NK-92 (cell line): ENCODE data around the gene MSMP.

Experiments
- DNase-seq: peaks from one replicate; lab custom pipeline; 2025; ENCODE audit not compliant: unreplicated experiment; lab: John Stamatoyannopoulos, UW

Gene MSMP, protein sequence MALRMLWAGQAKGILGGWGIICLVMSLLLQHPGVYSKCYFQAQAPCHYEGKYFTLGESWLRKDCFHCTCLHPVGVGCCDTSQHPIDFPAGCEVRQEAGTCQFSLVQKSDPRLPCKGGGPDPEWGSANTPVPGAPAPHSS

DNA sequence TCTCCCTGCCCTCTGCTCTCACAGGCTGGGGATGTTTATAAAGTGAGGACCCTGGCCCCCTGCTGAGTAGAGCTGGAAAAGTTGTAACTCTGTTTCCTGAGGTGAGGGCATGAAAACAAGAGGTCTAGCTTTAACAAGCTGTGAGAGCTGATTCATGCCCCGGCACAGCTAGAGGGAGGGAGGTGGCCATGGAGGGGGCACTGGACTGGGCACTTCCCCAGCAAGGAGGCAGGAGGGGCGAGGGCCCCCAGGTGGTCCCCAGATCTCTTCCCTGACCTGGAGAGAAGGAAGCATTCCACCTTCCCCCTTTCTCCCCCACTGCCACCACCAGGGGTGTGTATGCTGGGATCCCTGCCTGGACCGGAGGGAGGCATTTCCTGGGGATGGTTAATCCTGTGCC lies at the start of gene MSMP:
Gene MSMP, minus strand, starts transcription at position 13 of the 400 bp plus-strand sequence. CDS start 147 bp downstream, outside the sequence.
- no peak for DNase-seq

DNA sequence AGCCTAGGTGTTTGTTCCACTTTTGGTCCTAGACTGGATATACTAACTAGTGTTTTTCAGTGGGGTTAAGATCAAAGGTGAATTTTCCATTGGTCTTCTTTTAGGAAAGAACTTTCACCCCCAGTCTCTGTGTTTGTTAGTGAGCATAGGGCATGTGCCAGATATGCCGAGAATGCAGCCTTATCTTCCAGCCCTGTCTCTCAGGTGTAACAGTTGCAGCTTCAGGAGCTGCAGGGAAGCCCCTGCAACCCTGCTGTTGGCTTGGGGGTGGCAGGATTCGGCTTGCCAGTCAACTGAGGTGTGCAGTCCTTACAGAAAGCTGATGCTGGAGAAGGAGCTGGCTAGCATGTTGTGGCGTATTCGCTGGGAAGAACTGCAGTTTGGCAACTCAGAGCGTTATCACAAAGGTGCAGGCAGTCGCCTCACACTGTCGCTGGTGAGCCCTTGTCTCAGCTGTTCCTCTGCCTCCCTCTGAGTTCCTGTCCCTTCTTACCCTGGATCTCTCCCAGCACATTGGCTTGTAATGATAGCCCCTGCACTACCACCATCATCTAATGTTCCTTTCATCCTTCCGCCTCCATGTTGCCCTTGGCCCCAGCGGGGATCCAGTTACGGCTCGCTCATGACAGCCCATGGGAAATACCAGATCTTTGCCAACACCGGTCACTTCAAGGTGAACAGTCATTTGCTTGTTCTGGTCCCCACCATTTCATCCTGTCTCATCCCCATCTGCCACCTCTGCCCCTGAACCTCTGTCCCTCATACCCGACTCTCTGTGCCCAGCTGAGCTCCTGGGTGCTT lies 47.5 kb upstream of the MSMP start:
- DNase-seq, result no peak

DNA sequence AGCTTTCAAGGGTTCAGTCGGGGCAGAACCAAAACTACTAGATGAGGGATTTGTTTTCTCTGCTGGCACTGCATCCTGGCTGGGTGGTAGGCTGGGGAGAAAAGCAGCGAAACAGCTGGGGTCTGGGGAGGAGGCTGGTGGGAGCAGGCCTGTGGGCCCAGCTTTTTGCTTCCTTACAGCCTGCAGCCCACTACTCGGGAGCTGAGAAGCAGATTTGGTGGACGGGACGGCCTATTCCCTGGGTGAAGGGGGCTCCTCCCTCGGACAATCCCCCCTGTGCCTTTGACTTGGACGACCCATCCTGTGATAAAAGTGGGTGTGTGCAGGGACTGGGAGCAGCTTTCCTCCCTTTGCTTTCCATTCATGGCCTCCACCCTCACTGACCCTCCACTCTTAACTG lies 46.5 kb upstream of the MSMP start:
- DNase-seq, result no peak

DNA sequence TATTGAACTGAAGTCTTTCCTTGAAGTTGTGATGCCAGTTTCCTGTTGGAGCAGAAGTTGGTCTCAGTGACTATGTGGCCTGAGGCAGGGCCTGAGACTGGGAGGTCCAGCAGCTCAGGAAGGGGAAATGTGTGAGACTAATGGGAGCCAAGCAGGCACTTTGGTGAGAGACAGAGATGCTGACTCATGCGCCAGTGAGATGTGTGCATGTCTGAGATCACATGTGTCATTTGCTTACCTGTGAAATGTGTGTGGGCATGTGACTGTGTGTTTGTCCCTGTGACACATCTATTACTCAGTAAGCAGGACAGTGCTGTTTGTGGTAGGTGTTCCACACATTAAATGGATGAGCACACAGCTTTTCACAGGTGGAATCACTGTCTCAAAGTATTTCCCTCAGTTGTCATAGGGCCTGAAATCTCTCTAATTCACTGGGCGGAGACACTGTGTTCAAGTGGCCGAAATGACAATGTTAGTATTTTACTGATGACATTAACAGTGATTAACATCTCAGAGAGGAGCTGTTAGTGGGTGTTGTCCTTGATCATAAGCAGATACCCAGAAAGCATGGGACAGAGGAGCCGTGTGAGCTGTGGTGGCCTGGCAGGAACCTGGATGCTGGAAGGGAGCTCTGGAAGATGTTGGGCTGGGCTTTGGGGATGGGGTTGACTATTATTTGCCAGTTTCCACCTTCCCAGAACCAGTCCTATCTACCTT lies 44.7 kb upstream of the MSMP start:
- no peak for DNase-seq

DNA sequence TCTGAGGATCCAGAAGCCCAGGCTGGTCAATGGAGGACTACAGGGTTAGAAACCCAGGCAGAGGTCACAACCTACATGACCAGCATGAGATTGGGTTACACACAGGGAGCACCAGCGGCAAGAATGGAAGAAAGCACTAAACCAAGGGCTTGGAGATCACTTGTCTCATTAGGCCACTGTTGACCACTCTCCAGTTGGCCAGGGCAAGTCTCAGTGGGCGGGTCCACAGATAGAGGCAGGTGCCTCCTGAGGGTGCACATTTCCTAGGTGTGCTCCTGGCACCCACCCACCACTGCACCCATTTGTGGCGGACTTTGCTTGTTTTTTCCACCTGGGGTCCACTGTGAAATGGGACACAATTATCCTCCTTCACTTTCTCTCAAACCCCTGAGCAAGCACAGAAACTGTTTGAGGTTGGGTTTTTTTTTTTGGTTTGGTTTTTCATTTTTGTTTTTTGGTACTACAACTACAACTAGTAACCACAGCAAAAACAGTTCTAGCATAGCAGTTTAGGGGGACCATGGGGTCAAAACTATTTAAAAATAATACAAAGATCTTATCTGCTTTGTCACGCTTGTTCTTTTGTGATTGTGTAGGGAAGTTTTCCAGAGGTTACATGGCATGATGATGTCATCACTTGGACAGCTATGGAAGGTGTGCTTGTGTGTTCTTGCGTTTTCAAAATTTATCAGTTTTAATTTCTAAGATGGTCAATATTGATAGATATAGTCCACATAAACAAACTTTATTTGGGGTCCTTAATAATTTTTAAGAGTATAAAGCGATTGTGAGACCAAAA lies 43.4 kb upstream of the MSMP start:
- no peak for DNase-seq

DNA sequence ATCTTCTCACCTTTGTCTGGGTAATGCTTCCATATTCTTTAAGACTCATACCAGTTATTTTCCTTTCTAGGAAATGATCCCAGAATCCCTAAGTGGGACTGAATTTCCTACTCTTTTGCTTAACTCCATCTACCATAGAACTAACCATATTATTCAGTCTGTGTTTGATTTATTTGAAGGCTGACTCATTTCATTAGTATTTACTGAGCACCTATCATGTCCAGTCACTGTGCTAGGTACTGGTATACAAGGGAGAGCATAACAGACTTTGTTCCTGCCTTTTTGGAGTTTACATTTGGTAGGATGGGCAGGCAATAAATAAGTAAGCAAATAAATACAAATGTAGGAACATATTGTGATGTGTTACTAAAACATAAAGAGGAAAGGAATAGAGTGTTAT lies 41.6 kb upstream of the MSMP start:
- DNase-seq, result no peak

DNA sequence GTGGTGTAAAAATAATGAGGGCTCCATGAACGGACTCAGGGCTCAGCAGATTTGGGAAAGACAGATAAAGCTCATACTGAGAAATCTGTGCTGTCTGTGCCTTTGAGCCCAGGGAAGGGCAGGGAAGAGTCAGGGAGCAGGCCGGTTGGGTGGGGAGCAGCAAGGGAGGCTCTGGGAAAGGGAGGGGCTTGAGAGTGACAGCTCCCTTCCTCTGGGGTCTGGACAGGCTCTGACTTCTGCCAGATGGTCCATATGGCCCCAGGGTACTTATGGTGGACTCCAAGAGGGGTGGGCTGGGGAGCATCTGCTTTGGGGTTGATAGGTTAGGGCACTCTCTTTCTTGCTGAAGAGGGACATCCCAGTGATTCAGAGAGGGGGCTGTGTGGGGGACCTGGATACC lies 39.4 kb upstream of the MSMP start:
- DNase-seq, result no peak

DNA sequence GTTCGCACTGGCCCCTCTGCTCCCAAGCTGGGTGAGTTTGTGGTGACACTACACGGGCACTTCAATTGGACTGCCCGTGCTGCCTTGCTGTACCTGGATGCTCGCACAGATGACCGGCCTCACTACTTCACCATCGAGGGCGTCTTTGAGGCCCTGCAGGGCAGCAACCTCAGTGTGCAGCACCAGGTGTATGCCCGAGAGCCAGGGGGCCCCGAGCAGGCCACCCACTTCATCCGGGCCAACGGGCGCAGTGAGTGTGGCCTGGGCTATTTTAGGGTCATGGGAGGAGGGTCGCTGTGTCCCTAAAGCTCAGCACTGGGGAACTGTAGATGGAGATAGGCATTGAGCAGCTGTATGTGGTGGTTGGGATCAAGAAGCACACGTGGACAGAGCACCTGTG lies 38.8 kb upstream of the MSMP start:
- no peak for DNase-seq

DNA sequence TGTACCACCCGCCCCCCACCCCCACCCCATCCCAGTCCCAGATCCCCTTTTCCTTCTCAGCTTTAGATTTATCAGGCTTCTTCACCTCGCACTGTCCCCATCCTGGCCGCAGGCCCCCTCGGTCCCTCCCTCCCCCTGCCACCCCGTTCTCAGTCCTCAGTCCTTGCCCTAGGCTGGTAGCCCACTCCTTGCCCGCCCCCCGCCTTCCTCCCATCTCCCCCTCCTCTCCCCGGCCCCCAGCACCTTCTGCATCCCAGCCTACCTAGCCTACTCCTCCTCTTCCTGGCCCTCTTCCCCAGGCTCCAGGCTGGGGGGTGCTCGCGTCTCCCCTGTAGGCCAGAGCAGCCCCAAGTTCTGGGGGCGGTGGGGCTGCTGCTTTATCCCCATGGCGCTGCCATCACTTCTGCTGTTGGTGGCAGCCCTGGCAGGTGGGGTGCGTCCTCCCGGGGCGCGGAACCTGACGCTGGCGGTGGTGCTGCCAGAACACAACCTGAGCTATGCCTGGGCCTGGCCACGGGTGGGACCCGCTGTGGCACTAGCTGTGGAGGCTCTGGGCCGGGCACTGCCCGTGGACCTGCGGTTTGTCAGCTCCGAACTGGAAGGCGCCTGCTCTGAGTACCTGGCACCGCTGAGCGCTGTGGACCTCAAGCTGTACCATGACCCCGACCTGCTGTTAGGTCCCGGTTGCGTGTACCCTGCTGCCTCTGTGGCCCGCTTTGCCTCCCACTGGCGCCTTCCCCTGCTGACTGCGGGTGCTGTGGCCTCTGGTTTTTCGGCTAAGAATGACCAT lies 38.1 kb upstream of the MSMP start:
- DNase-seq, result no peak

DNA sequence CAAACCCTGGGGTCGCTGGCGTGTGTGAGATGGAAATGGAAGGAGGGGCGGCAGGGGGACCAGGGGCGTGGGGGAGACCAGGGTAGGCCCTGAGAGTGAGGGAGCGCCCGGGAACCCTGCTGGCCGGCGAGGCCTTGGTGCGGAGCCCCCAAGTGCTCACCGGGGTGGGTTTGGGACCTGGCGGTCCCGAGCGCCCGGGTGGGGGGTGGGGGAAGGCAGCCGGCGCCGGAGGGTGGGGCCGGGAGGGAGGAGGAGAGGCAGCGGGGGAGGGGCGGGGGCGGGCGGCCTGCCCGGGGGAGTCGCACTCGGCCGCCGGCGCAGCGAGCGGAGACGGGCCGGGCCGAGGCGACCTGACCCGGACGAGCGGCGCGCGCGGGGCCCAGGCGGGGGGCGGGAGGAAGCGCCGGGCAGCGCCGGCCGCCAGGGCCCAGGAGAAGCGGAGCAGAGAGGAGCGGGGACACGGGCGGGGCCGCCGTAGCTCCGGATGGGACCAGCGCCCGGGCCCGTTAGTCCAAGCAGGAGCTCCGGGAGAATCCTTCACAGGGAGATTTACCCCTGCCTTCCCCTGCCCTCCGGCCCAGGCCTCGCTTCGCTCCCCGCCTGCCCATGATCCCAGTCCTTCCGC lies 37.3 kb upstream of the MSMP start, which contains the start of gene NPR2:
Gene NPR2, plus strand, starts transcription at position 295 of the 625 bp plus-strand sequence. CDS start 818 bp downstream, outside the sequence.
- DNase-seq, result no peak

DNA sequence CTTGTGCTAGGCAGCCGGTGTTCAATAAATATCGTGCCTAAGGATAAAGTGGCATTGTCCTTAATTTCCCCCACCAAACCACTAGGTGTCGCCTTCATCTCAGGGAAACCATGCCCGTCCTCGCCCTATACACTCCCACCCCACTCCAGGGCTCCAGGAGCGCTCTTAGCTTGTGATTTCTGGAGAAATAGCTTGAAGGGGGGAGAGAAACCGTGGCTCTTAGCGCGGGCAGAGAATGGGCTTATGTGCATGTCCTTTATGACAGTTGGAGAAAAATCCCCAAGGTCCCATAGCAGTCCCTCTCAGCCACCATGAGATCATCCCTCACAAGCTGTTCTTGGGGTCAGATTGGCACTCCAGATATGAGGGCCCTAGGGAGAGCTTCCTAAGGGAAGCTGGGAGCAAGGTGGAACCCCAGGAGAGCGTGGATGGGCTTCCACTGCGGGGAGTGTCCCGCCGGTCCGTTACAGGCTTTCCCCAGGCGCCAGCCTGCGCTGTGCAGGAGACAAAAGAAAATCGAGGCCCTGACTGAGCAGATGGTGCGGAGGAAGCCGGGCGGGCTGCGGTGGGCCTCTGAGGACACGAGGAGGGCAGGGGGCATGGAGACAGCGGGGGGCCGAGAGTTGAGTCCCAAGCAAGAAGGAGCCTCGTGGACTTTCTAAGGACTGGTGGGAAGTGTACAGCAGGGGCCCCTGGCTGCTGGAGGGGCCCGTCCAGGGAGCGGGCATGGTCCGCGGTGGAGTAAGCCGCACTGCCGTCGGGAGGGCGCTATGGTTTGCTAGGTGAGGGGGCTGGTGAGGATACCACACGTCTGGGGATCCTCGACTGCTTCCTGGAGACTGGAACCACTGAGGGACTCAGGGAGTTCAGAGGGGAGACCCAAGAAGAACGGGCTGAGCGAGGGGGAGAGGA lies 36.6 kb upstream of the MSMP start:
- DNase-seq, result no peak

DNA sequence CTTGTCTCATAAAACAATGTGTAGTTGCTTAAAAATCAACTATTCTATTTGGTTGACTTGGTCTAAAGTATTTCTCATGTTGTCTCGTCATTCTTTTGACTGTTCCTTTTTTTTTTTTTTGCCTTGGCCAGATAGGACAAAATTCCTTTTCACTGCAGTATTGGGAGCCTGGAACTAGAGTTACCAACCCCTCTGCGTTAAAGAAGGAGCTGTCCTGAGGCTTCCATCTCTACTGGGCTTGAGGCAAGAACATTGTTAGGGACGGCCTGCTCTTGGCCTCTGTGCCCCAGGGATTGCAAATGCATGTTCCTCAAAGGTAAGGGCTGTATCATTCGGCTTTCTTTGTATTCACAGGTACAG lies 35.9 kb upstream of the MSMP start:
- no peak for DNase-seq

DNA sequence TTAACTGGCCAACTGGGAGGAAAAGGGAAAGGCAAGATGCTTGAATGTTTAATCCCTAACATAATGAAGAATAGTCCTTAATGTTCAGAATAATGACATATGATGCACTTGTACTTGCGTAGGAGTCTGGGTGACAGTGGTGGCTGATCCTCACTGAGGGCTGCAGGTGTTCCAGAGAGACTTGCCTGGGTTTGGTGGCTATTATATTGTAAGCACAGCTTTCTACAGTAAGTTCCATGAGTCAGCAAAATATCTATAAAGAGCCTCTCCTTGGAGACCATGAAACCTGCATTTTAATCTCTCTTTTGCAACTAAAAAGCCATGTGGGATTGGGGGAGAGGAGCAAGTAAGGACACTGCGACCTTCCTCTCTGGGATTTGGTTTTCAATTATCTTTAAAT lies 35.5 kb upstream of the MSMP start:
- DNase-seq, result no peak

DNA sequence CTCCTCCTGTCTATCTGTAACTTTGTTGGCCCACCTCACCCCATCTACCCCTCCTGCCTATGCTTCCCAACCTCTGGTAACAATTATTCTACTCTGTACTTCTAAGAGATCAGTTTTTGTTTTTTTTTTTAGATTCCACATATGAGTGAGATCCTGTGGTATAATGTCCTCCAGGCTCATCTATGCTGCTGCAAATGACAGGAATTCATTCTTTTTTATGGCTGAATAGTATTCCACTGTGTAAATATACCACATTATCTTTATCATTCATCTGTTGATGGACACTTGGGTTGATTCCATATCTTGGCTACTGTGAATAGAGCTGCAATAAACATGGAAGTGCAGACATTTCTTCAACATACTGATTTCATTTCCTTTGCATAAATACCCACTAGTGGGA lies 29.3 kb upstream of the MSMP start:
- DNase-seq, result no peak

DNA sequence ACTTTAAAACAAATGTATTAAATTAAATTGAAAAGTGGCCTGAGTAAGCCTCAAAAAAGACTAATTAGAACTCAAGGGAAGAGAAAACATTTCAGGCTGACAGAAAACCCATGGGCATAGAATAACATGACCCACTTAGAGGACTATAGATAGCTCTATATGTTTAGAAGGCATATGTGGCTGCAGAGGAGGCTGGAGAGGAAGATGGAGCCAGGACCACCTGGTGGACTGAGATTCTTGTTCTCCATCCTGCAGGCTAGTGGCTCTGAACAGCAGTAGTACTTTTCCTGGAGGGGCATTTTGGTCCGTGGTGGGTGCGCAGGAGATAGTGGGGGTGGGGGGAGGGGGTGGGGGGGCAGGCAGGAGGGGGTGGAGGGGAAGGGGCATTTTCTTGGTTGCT lies 27.0 kb upstream of the MSMP start:
- no peak for DNase-seq

DNA sequence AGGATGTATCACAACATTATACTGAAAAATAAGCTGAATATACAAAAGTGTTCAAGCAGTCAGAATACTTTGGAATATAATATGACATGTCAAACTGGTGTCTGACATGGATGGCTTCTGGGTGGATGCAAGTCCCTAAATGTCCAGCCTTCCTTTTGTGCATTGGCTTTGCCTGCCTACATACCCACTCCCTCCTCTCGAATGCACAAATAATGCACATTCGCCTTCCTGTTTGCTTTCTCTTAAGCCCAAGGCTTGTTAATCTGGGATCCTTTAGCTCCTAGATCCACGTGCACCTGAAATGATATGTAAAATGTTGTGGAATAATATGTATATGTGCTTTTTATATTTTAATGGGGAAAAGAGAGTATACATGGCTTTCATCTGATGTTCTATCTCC lies 24.4 kb upstream of the MSMP start:
- DNase-seq, result no peak

DNA sequence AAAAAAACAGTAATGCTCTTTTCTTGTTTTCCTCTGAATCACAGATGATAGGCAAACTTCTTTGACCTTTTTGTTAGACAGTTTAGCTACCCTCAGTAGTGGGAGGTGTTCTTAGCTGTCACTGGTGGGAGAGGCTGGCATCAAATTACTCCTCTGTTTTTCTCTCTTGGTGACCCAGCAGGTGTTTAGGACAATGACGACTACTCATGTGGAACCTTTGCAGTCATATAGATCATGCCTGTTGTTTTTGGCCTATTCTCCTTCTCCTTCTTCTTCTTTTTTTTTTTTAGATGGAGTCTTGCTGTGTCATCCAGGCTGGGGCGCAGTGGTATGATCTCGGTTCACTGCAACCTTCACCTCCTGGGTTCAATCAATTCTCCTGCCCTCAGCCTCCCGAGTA lies 21.9 kb upstream of the MSMP start:
- DNase-seq, result no peak

DNA sequence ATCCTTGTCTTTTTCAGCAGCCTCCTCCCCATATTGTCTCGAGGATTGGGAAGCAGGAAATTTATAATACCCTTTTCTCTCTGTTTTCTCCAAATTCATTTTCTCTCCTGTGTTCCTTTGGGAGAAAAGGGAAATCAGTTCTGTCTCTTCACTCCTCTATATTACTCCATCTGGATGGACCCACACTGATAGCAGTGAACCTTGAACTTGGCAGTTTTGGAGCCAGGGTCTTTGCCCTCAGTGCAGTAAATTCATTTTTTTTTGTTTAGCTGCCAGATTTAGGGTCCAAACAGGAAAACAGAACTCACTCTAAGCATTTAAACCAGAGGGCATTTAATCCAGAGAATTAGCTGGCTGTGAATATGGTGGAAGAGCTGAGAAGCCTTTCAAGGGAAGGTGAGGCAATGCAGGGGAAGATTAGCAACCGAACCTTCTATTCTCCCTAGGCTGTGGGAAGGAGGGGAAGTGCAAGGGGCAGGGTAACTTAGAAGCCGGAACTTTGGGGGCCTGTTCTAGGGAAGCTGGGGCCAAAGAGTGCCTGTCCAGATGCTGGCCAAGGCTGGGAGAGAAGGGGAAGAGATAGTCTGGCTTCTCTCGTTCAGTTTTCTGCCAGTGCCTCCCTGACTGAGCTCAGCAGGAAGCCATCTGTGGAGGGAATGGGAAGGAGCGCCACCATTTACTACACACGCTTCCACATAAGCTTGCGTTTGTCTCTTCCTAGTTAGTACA lies 21.0 kb upstream of the MSMP start:
- DNase-seq, result no peak

DNA sequence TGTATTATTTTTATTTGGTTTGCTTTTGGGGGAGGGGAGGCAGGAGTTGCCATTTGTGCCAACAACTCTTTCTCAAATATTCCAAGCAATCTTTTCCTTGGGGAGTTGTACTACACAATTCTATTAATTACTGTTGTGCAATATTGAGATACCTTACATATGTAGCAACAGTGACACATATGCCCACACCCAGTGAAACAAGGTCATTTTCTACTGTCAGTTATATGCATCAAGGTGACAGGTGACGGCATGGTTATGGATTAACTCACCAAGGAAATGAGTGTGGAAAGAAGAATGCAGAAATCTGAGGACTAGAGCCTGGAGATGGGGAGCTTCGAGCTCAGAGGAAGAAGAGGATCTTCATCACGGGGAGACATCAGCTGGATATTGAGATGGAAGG lies 17.9 kb upstream of the MSMP start:
- DNase-seq, result no peak
